ENCODE data around the gene ZDHHC1.
A peak's percentile ranks its signal among the peaks of the same experiment; 100 is the strongest.
"Not testable (repeated sequence)": the region's sequence is repeated elsewhere in the genome, so short reads cannot be mapped to it uniquely, and the experiment has no call there.

The ZDHHC1 gene

GRCh38 chr16:67430977-67431774 lies 14.9 kb upstream of the ZDHHC1 start, which contains the start of gene HSD11B2:
HSD11B2 (plus strand) TSS chr16:67431121; CDS start chr16:67431249, 128 bp downstream.
- no peak for DNase-seq (ENCODE audit: low read depth in 2 of 2)

- peak in 1 of 2 donors; percentile 25 for DNase-seq (ENCODE audit: low read depth in 2 of 2)
These were observed 14.3 kb upstream of the ZDHHC1 start for GRCh38 chr16:67430504-67430976.

GRCh38 chr16:67429799-67430503 lies 13.7 kb upstream of the ZDHHC1 start:
- DNase-seq (ENCODE audit: low read depth in 2 of 2) = no peak

- DNase-seq (ENCODE audit: low read depth in 2 of 2) = no peak
These were observed 12.9 kb upstream of the ZDHHC1 start for GRCh38 chr16:67429053-67429798.

- peak; percentile 41 to 58 for DNase-seq (ENCODE audit: low read depth in 2 of 2)
These were observed 12.0 kb upstream of the ZDHHC1 start for GRCh38 chr16:67428146-67428731.

GRCh38 chr16:67426950-67427349 lies 10.7 kb upstream of the ZDHHC1 start:
- DNase-seq (ENCODE audit: low read depth in 2 of 2) = no peak

GRCh38 chr16:67426022-67426421 lies 9.7 kb upstream of the ZDHHC1 start:
- no peak for DNase-seq (ENCODE audit: low read depth in 2 of 2)

GRCh38 chr16:67425580-67425979 lies 9.3 kb upstream of the ZDHHC1 start:
- DNase-seq (ENCODE audit: low read depth in 2 of 2) = no peak

GRCh38 chr16:67425061-67425460 lies 8.8 kb upstream of the ZDHHC1 start:
- DNase-seq (ENCODE audit: low read depth in 2 of 2) = no peak

GRCh38 chr16:67424261-67424615 lies 8.0 kb upstream of the ZDHHC1 start:
- DNase-seq (ENCODE audit: low read depth in 2 of 2) = no peak

- DNase-seq (ENCODE audit: low read depth in 2 of 2) = no peak
These were observed 7.5 kb upstream of the ZDHHC1 start for GRCh38 chr16:67423611-67424260.

- DNase-seq (ENCODE audit: low read depth in 2 of 2) = no peak
These were observed 6.7 kb upstream of the ZDHHC1 start for GRCh38 chr16:67423015-67423414.

GRCh38 chr16:67421030-67421429 lies 4.8 kb upstream of the ZDHHC1 start:
- DNase-seq (ENCODE audit: low read depth in 2 of 2) = no peak

GRCh38 chr16:67419931-67420330 lies 3.7 kb upstream of the ZDHHC1 start:
- no peak for DNase-seq (ENCODE audit: low read depth in 2 of 2)

- no peak for DNase-seq (ENCODE audit: low read depth in 2 of 2)
These were observed 3.2 kb upstream of the ZDHHC1 start for GRCh38 chr16:67419502-67419901.

- no peak for DNase-seq (ENCODE audit: low read depth in 2 of 2)
These were observed 1.2 kb upstream of the ZDHHC1 start for GRCh38 chr16:67417333-67418061.

GRCh38 chr16:67415421-67415820 lies 856 bp downstream of the ZDHHC1 start:
- DNase-seq (ENCODE audit: low read depth in 2 of 2) = not testable (repeated sequence)

- DNase-seq (ENCODE audit: low read depth in 2 of 2) = no peak
These were observed 2.0 kb downstream of the ZDHHC1 start for GRCh38 chr16:67413978-67414911.

- DNase-seq (ENCODE audit: low read depth in 2 of 2) = no peak
These were observed 4.0 kb downstream of the ZDHHC1 start for GRCh38 chr16:67412294-67412693.

GRCh38 chr16:67411339-67411738 lies 4.9 kb downstream of the ZDHHC1 start:
- no peak for DNase-seq (ENCODE audit: low read depth in 2 of 2)

Measured in stimulated activated CD4-positive, alpha-beta T cell treated with anti-CD3 and anti-CD28 coated beads, Interleukin-15, amount 100 ng/mL, for 48 hours (primary cell).